ENCODE data around the gene NDFIP2.

GRCh38 chr13:79485014-79485811, 4.3 kb downstream of the NDFIP2 start:
- TF ChIP-seq CTCF (conservative IDR thresholded peaks at IDR 0.05; ENCODE audit: low read length) (no peak), EZH2phosphoT487 (IDR thresholded peaks at IDR 0.05; ENCODE audit: borderline replicate concordance, low read depth, low read length) (no peak)

Measured in OCI-LY7 (cell line).